Endothelial cell of umbilical vein (primary cell): Measurements from ENCODE around the gene EFCAB13. TPM values are rescaled to one million over a fixed set of nuclear protein-coding genes. Genes with fewer than 3 reads are reported as not detected.

Experiments used
- BruUV-seq: library from RNA; stranded (reverse); fragments of 400-500 nt; replicated peaks from 2 replicates; lab custom pipeline; 2021; lab: Mats Ljungman, UMichigan
- CTCF ChIA-PET: fragments of 300-600, 350-600 bp; sonication (Branson Sonifier 250); formaldehyde crosslinking; loops from one replicate; lab custom pipeline; 2021; ENCODE audit warnings: antibody characterized with exemption, inconsistent platforms; lab: Charles Lee
- POLR2A ChIA-PET: fragments of 300-600, 350-600 bp; sonication (Branson Sonifier 250); formaldehyde crosslinking; loops from one replicate; lab custom pipeline; 2021; ENCODE audit warnings: antibody characterized with exemption, inconsistent platforms; lab: Charles Lee
- DNase-seq: peaks from one replicate; pipeline ENCODE4 v3.0.0-alpha.2; 2011; ENCODE audit warnings: low read depth, low spot score
- FAIRE-seq: peaks from 2 replicates; lab custom pipeline; 2011; peaks lifted over from hg19 to GRCh38; lab: Jason Lieb, UNC
- H2AFZ ChIP-seq: 2 replicates; pipeline ENCODE4 v1.6.0; 2012; ENCODE audit warnings: low read depth, low read length, control low read depth, inconsistent platforms
- H3K27ac ChIP-seq: 2 replicates; pipeline ENCODE4 v1.5.1; 2011; ENCODE audit warnings: low read depth, mild to moderate bottlenecking, control low read depth, low read length, moderate library complexity; ENCODE audit not compliant: insufficient read depth
- H3K27me3 ChIP-seq, 2 experiments: 2 replicates each; pipeline versions ENCODE4 v1.6.0 to v1.6.1; 2011; ENCODE audit warnings: low read length in 2 of 2, mixed read lengths in 1 of 2; ENCODE audit not compliant: control insufficient read depth in 2 of 2, insufficient read depth in 2 of 2
- H3K36me3 ChIP-seq, 2 experiments: 2 replicates in 1 of 2; 3 replicates in 1 of 2; pipeline ENCODE4 v1.5.1; 2011; ENCODE audit warnings: low read length in 2 of 2, mild to moderate bottlenecking in 1 of 2, moderate library complexity in 1 of 2; ENCODE audit not compliant: control insufficient read depth in 2 of 2, insufficient read depth in 2 of 2; ENCODE audit errors: extremely low read depth in 1 of 2
- H3K4me1 ChIP-seq: 3 replicates; pipeline ENCODE4 v1.5.1; 2011; ENCODE audit warnings: mild to moderate bottlenecking, low read length; ENCODE audit not compliant: control insufficient read depth, insufficient read depth; ENCODE audit errors: extremely low read depth
- H3K4me2 ChIP-seq: 2 replicates; pipeline ENCODE4 v1.6.1; 2011; ENCODE audit warnings: low read length, control low read depth, mixed read lengths; ENCODE audit not compliant: insufficient read depth
- H3K4me3 ChIP-seq, 3 experiments: fragments of 200-600 bp in 1 of 3; sonication (generic), shearing (Covaris generic) in 1 of 3; replicated peaks in 1 of 3; 2 replicates each; pipeline ENCODE4 v1.5.1; 2011 to 2016; ENCODE audit warnings: control low read depth in 3 of 3, low read length in 3 of 3, mild to moderate bottlenecking in 2 of 3, inconsistent platforms in 1 of 3, low read depth in 1 of 3, moderate library complexity in 1 of 3; ENCODE audit not compliant: insufficient read depth in 1 of 3
- H3K79me2 ChIP-seq: 2 replicates; pipeline ENCODE4 v1.6.0; 2012; ENCODE audit warnings: low read length, inconsistent platforms; ENCODE audit not compliant: control insufficient read depth, insufficient read depth
- H3K9ac ChIP-seq: replicated peaks from 2 replicates; pipeline ENCODE3; 2011; ENCODE audit warnings: low read length, control low read depth; ENCODE audit not compliant: insufficient read depth; ENCODE audit errors: extremely low read depth
- H3K9me1 ChIP-seq: replicated peaks from 3 replicates; pipeline ENCODE4 v1.6.0; 2011; ENCODE audit warnings: mild to moderate bottlenecking, low read length; ENCODE audit not compliant: control insufficient read depth, insufficient read depth; ENCODE audit errors: extremely low read depth
- H3K9me3 ChIP-seq: replicated peaks from 2 replicates; pipeline ENCODE4 v1.5.1; 2012; ENCODE audit warnings: low read length, inconsistent platforms; ENCODE audit not compliant: control insufficient read depth, insufficient read depth
- H4K20me1 ChIP-seq: replicated peaks from 2 replicates; pipeline ENCODE3; 2011; ENCODE audit warnings: mild to moderate bottlenecking, low read length; ENCODE audit not compliant: control insufficient read depth, insufficient read depth; ENCODE audit errors: extremely low read depth
- EZH2 ChIP-seq: IDR thresholded peaks from 2 replicates; pipeline ENCODE4 v1.6.1; 2012; ENCODE audit warnings: borderline replicate concordance, low read depth, mild to moderate bottlenecking, moderate library complexity, low read length, inconsistent platforms; ENCODE audit not compliant: severe bottlenecking
- FOS ChIP-seq: IDR thresholded peaks from 2 replicates; pipeline ENCODE4 v1.6.1; 2011; ENCODE audit warnings: mild to moderate bottlenecking, low read length, moderate library complexity, borderline replicate concordance; ENCODE audit not compliant: insufficient read depth
- GATA2 ChIP-seq: IDR thresholded peaks from 2 replicates; pipeline ENCODE4 v1.7.0; 2011; ENCODE audit warnings: low read depth, mild to moderate bottlenecking, moderate library complexity, mixed read lengths, low read length; ENCODE audit not compliant: insufficient read length, insufficient read depth
- JUN ChIP-seq: IDR thresholded peaks from 2 replicates; pipeline ENCODE4 v1.6.1; 2011; ENCODE audit warnings: borderline replicate concordance, low read depth; ENCODE audit not compliant: insufficient read length, insufficient read depth
- MYC ChIP-seq: IDR thresholded peaks from one replicate; pipeline ENCODE4 v1.6.1; 2011; ENCODE audit warnings: mild to moderate bottlenecking, low read depth, low read length
- POLR2A ChIP-seq: IDR thresholded peaks from 2 replicates; pipeline ENCODE4 v1.6.1; 2012; ENCODE audit warnings: low read depth, mild to moderate bottlenecking, control low read depth, low read length
- POLR2AphosphoS5 ChIP-seq: IDR thresholded peaks from 2 replicates; pipeline ENCODE4 v1.6.1; 2012; ENCODE audit warnings: low read depth, mild to moderate bottlenecking, control low read depth, low read length, moderate library complexity; ENCODE audit not compliant: insufficient read depth
- dilution Hi-C: fragments of 300-500 bp; cut with MboI; formaldehyde crosslinking; loops from one replicate; pipeline ENCODE4 v1.15.0; 2019; ENCODE audit warnings: low sequenced_read_pairs; ENCODE audit not compliant: extremely low pct_ligation_motif_present
- intact Hi-C: fragments of 100-400 bp; cut with micrococcal nuclease; formaldehyde crosslinking; loops from one replicate; pipeline ENCODE4 v1.10.0; 2022
- polyA plus RNA-seq, 4 experiments: library from polyadenylated mRNA; depleted of rRNA in 3 of 4; stranded (reverse) in 3 of 4; unstranded in 1 of 4; fragments of >200 nt; gene quantifications; 2 replicates each; pipeline versions ENCODE4 v1.2.1 to v1.2.3, GENCODE V29; 2011 to 2012; ENCODE audit warnings: missing spikeins in 1 of 4
- total RNA-seq: library from RNA; stranded (reverse); gene quantifications from 2 replicates; pipeline ENCODE4 v1.2.3, GENCODE V29; 2021
- TF ChIP-seq, protein P1 (sequence below), 2 donors: IDR thresholded peaks; 1 replicate in 1 of 2; 2 replicates in 1 of 2; pipeline ENCODE4 v1.5.1; 2011; ENCODE audit warnings: low read length in 2 of 2, mild to moderate bottlenecking in 2 of 2, moderate library complexity in 2 of 2, control low read depth in 1 of 2, inconsistent platforms in 1 of 2, low read depth in 1 of 2; ENCODE audit not compliant: insufficient read depth in 1 of 2; ENCODE audit errors: extremely low read depth in 1 of 2
- TF ChIP-seq, protein P2 (sequence below): IDR thresholded peaks from 2 replicates; pipeline ENCODE4 v1.6.1; 2011; ENCODE audit not compliant: insufficient read depth, insufficient read length

The EFCAB13 gene
- total and polyA plus RNA-seq, 2 donors (not counting 3 experiments of a cell fraction or from before 2014, with no cell fraction given), result 0.86 to 12.9 TPM

- Histone ChIP-seq H3K9me3 (no peaks in the 10 kb centered on the region), H3K36me3 (no peaks in the 10 kb centered on the region), H2AFZ (no peak overlapping the region), H3K4me3 (no peak overlapping the region), H3K79me2 (no peaks in the 10 kb centered on the region), H3K27me3 (no peaks in the 10 kb centered on the region), H3K4me2 (no peak overlapping the region), H3K9me1 (no peaks in the 10 kb centered on the region), H3K4me1 (no peaks in the 10 kb centered on the region), H4K20me1 (no peaks in the 10 kb centered on the region), H3K27ac (no peak overlapping the region), H3K9ac (no peak overlapping the region)
- dilution Hi-C loops (no loop called here), intact Hi-C loops (no loop called here)
- TF ChIP-seq, protein P1, sequence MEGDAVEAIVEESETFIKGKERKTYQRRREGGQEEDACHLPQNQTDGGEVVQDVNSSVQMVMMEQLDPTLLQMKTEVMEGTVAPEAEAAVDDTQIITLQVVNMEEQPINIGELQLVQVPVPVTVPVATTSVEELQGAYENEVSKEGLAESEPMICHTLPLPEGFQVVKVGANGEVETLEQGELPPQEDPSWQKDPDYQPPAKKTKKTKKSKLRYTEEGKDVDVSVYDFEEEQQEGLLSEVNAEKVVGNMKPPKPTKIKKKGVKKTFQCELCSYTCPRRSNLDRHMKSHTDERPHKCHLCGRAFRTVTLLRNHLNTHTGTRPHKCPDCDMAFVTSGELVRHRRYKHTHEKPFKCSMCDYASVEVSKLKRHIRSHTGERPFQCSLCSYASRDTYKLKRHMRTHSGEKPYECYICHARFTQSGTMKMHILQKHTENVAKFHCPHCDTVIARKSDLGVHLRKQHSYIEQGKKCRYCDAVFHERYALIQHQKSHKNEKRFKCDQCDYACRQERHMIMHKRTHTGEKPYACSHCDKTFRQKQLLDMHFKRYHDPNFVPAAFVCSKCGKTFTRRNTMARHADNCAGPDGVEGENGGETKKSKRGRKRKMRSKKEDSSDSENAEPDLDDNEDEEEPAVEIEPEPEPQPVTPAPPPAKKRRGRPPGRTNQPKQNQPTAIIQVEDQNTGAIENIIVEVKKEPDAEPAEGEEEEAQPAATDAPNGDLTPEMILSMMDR (IDR thresholded peaks at IDR 0.05; ENCODE audit: extremely low read depth in 1 of 2, insufficient read depth in 1 of 2, low read depth in 1 of 2, low read length in 2 of 2), result no peak
- TF ChIP-seq FOS (no peak), EZH2 (no peak)
- FAIRE-seq, result no peak
- BruUV-seq, result no TSS peak
- CTCF ChIA-PET, result no interaction called here
- POLR2A ChIA-PET, result no interaction called here
- no peak for DNase-seq
Measured at GRCh38 chr17:47413872-47414271, 90.1 kb downstream of the EFCAB13 start.

GRCh38 chr17:47414612-47415011 is 90.9 kb downstream of the EFCAB13 start:
- Histone ChIP-seq H3K9me3 (no peaks in the 10 kb centered on the region), H3K4me2 (no peak overlapping the region), H3K27ac (no peak overlapping the region), H2AFZ (no peak overlapping the region), H3K4me1 (no peaks in the 10 kb centered on the region), H4K20me1 (no peaks in the 10 kb centered on the region), H3K79me2 (no peaks in the 10 kb centered on the region), H3K36me3 (no peaks in the 10 kb centered on the region), H3K4me3 (no peak overlapping the region), H3K9ac (no peak overlapping the region), H3K9me1 (no peaks in the 10 kb centered on the region), H3K27me3 (no peaks in the 10 kb centered on the region)
- DNase-seq (no peak), FAIRE-seq (no peak)
- intact Hi-C loops (no loop called here), dilution Hi-C loops (no loop called here)
- TF ChIP-seq POLR2AphosphoS5, result no peak
- TF ChIP-seq EZH2, result no peak
- TF ChIP-seq MYC, result no peak
- TF ChIP-seq POLR2A, result no peak
- TF ChIP-seq, protein P2, sequence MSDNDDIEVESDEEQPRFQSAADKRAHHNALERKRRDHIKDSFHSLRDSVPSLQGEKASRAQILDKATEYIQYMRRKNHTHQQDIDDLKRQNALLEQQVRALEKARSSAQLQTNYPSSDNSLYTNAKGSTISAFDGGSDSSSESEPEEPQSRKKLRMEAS, result no peak
- TF ChIP-seq GATA2, result no peak
- TF ChIP-seq, protein P1 (IDR thresholded peaks at IDR 0.05; ENCODE audit: extremely low read depth in 1 of 2, insufficient read depth in 1 of 2, low read depth in 1 of 2, low read length in 2 of 2), result no peak
- no peak for TF ChIP-seq FOS
- TF ChIP-seq JUN, result no peak
- ChIA-PET CTCF (no interaction called here), POLR2A (no interaction called here)
- no TSS peak for BruUV-seq
